Occipital lobe (tissue), 2 donors: ENCODE data around the gene NKPD1. TPM values are rescaled to one million over a fixed set of nuclear protein-coding genes. Genes with fewer than 3 reads are reported as not detected.

Source experiments
- DNase-seq: peaks from one replicate; lab custom pipeline; 2025; lab: John Stamatoyannopoulos, UW
- total RNA-seq: library from RNA; depleted of rRNA; stranded (reverse); fragments of >200 nt; gene quantifications from one replicate; pipeline ENCODE4 v1.2.3, GENCODE V29; 2014

The NKPD1 gene
- 0.47 TPM for total RNA-seq

GRCh38 chr19:45160870-45161737, at the start of gene NKPD1:
Gene NKPD1, minus strand, starts transcription at chr19:45160982. Its CDS starts 832 bp downstream, at chr19:45160150.
- no peak for DNase-seq

GRCh38 chr19:45206328-45206727, 45.5 kb upstream of the NKPD1 start:
- no peak for DNase-seq

GRCh38 chr19:45205810-45206209, 45.0 kb upstream of the NKPD1 start:
- no peak for DNase-seq

- no peak for DNase-seq
These were observed 41.9 kb upstream of the NKPD1 start for GRCh38 chr19:45202637-45203036.

GRCh38 chr19:45200568-45200967, 39.8 kb upstream of the NKPD1 start:
- DNase-seq: no peak

GRCh38 chr19:45195764-45196163, 35.0 kb upstream of the NKPD1 start:
- no peak for DNase-seq

GRCh38 chr19:45191375-45191774, 30.6 kb upstream of the NKPD1 start:
- no peak for DNase-seq

- no peak for DNase-seq
These were observed 29.2 kb upstream of the NKPD1 start for GRCh38 chr19:45189971-45190370.

GRCh38 chr19:45187421-45188100, 26.8 kb upstream of the NKPD1 start:
- no peak for DNase-seq

GRCh38 chr19:45186509-45187334, 25.9 kb upstream of the NKPD1 start:
- no peak for DNase-seq

- DNase-seq: no peak
These were observed 23.3 kb upstream of the NKPD1 start for GRCh38 chr19:45184115-45184514.

GRCh38 chr19:45182758-45183157, 22.0 kb upstream of the NKPD1 start:
- DNase-seq: no peak

GRCh38 chr19:45180936-45181335, 20.2 kb upstream of the NKPD1 start:
- no peak for DNase-seq

GRCh38 chr19:45179892-45180370, 19.1 kb upstream of the NKPD1 start:
- DNase-seq: no peak

GRCh38 chr19:45179072-45179891, 18.5 kb upstream of the NKPD1 start:
- DNase-seq: no peak

- peak; percentile 100 for DNase-seq
These were observed 17.7 kb upstream of the NKPD1 start, which contains the start of gene BLOC1S3 for GRCh38 chr19:45178262-45179071. Gene BLOC1S3, plus strand, starts transcription at chr19:45178784. Its CDS starts 513 bp downstream, at chr19:45179297.

- DNase-seq: no peak
These were observed 17.1 kb upstream of the NKPD1 start, which contains the start of gene TRAPPC6A for GRCh38 chr19:45177817-45178261. Gene TRAPPC6A, minus strand, starts transcription at chr19:45178237. Its CDS starts 19 bp downstream, at chr19:45178218.

GRCh38 chr19:45175515-45176345, 14.9 kb upstream of the NKPD1 start:
- no peak for DNase-seq

GRCh38 chr19:45173816-45174215, 13.0 kb upstream of the NKPD1 start:
- no peak for DNase-seq
